K562 (cell line): Measurements from ENCODE around the gene ECI2.

Experiments used
- CEBPB ChIP-seq: fragments of 450-650 bp; IDR thresholded peaks from 2 replicates; pipeline ENCODE4 v1.6.1; 2016; ENCODE audit warnings: missing genetic modification characterization, missing compliant biosample characterization
- CHD1 ChIP-seq: fragments of 200-600 bp; sonication (generic); IDR thresholded peaks from one replicate; pipeline ENCODE4 v1.6.1; 2012; ENCODE audit warnings: mild to moderate bottlenecking, moderate library complexity, low read length, inconsistent platforms
- HLTF ChIP-seq: fragments of 450-650 bp; IDR thresholded peaks from 2 replicates; pipeline ENCODE4 v1.6.1; 2016
- LEF1 ChIP-seq: fragments of 450-650 bp; IDR thresholded peaks from 2 replicates; pipeline ENCODE4 v1.6.1; 2016; ENCODE audit warnings: mild to moderate bottlenecking
- NFYB ChIP-seq: IDR thresholded peaks from 2 replicates; pipeline ENCODE4 v1.6.1; 2011; ENCODE audit warnings: mild to moderate bottlenecking, moderate library complexity; ENCODE audit not compliant: insufficient read length; ENCODE audit errors: extremely low read depth
- SIX5 ChIP-seq, 2 experiments: IDR thresholded peaks; 2 replicates each; pipeline ENCODE4 v1.6.1; 2011; ENCODE audit warnings: low read length in 2 of 2, borderline replicate concordance in 1 of 2, low read depth in 1 of 2, mild to moderate bottlenecking in 1 of 2, moderate library complexity in 1 of 2; ENCODE audit not compliant: insufficient read depth in 1 of 2
- TBP ChIP-seq: optimal IDR thresholded peaks from 2 replicates; pipeline ENCODE3; 2011; ENCODE audit warnings: low read depth, low read length, improper control_type of control experiment
- TF ChIP-seq, protein P1 (sequence below), 2 experiments: fragments of 450-650 bp in 1 of 2; sonication (generic) in 1 of 2; formaldehyde crosslinking in 1 of 2; IDR thresholded peaks in 1 of 2; conservative IDR thresholded peaks in 1 of 2; 2 replicates each; pipeline versions ENCODE4 v1.6.1 to v1.8.1; 2016 to 2023; ENCODE audit warnings: mild to moderate bottlenecking in 2 of 2, moderate library complexity in 2 of 2, inconsistent platforms in 1 of 2, missing genetic modification reagents in 1 of 2
- TF ChIP-seq, protein P2 (sequence below), 2 experiments: IDR thresholded peaks in 1 of 2; conservative IDR thresholded peaks in 1 of 2; 2 replicates each; pipeline ENCODE4 v1.6.1; 2016; ENCODE audit warnings: low read depth in 2 of 2, mild to moderate bottlenecking in 1 of 2, missing compliant biosample characterization in 1 of 2, missing genetic modification characterization in 1 of 2, moderate library complexity in 1 of 2
- TF ChIP-seq, protein P3 (sequence below), 3 experiments: IDR thresholded peaks in 2 of 3; conservative IDR thresholded peaks in 1 of 3; 2 replicates each; pipeline ENCODE4 v1.5.1; 2011 to 2012; ENCODE audit warnings: low read length in 3 of 3, mild to moderate bottlenecking in 3 of 3, control low read depth in 2 of 3, improper control_type of control experiment in 1 of 3, inconsistent platforms in 1 of 3, low read depth in 1 of 3, mixed read lengths in 1 of 3, moderate library complexity in 1 of 3; ENCODE audit not compliant: insufficient read depth in 2 of 3
- TF ChIP-seq, protein P4 (sequence below): sonication (generic); formaldehyde crosslinking; IDR thresholded peaks from 2 replicates; pipeline ENCODE4 v1.8.1; 2023; ENCODE audit warnings: missing genetic modification reagents, mild to moderate bottlenecking, borderline replicate concordance

DNA sequence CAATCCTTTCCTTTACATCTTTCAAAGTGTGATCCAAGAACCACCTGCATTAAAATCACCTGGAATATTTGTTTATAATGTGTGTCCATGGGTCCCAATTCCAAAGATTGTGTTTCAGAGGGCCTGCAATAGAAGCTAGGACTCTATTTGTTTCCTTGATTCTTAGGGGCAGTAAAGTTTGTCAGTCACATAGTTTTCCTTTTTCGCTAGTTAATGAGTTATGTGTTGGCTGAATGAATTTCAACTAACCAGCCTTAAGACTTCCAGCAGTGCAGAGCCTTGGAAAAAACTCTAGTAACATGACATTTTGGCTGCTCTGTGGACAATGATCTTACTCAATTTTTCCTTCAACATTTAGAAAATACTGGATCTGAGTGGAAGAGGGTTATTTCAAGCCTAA is 67.7 kb downstream of the ECI2 start:
- no peak for TF ChIP-seq TBP
- TF ChIP-seq CHD1, result no peak
- TF ChIP-seq LEF1, result no peak
- TF ChIP-seq, protein P1, sequence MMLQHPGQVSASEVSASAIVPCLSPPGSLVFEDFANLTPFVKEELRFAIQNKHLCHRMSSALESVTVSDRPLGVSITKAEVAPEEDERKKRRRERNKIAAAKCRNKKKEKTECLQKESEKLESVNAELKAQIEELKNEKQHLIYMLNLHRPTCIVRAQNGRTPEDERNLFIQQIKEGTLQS (IDR thresholded peaks at IDR 0.05), result no peak
- TF ChIP-seq, protein P1 (CRISPR knock-in tag; conservative IDR thresholded peaks at IDR 0.05), result no peak
- TF ChIP-seq, protein P2, sequence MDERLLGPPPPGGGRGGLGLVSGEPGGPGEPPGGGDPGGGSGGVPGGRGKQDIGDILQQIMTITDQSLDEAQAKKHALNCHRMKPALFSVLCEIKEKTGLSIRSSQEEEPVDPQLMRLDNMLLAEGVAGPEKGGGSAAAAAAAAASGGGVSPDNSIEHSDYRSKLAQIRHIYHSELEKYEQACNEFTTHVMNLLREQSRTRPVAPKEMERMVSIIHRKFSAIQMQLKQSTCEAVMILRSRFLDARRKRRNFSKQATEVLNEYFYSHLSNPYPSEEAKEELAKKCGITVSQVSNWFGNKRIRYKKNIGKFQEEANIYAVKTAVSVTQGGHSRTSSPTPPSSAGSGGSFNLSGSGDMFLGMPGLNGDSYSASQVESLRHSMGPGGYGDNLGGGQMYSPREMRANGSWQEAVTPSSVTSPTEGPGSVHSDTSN (CRISPR knock-in tag; IDR thresholded peaks at IDR 0.05; ENCODE audit: low read depth), result no peak
- TF ChIP-seq, protein P2 (tag; conservative IDR thresholded peaks at IDR 0.05; ENCODE audit: low read depth), result no peak
- TF ChIP-seq, protein P3, sequence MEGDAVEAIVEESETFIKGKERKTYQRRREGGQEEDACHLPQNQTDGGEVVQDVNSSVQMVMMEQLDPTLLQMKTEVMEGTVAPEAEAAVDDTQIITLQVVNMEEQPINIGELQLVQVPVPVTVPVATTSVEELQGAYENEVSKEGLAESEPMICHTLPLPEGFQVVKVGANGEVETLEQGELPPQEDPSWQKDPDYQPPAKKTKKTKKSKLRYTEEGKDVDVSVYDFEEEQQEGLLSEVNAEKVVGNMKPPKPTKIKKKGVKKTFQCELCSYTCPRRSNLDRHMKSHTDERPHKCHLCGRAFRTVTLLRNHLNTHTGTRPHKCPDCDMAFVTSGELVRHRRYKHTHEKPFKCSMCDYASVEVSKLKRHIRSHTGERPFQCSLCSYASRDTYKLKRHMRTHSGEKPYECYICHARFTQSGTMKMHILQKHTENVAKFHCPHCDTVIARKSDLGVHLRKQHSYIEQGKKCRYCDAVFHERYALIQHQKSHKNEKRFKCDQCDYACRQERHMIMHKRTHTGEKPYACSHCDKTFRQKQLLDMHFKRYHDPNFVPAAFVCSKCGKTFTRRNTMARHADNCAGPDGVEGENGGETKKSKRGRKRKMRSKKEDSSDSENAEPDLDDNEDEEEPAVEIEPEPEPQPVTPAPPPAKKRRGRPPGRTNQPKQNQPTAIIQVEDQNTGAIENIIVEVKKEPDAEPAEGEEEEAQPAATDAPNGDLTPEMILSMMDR (IDR thresholded peaks at IDR 0.05 in 2 of 3, conservative IDR thresholded peaks at IDR 0.05 in 1 of 3; ENCODE audit: insufficient read depth in 2 of 3, low read depth in 1 of 3, low read length in 3 of 3), result no peak
- no peak for TF ChIP-seq CEBPB (tag)
- no peak for TF ChIP-seq SIX5 (IDR thresholded peaks at IDR 0.05; ENCODE audit: borderline replicate concordance in 1 of 2, insufficient read depth in 1 of 2, low read depth in 1 of 2, low read length in 2 of 2)
- TF ChIP-seq HLTF, result no peak
- TF ChIP-seq NFYB, result no peak
- TF ChIP-seq, protein P4, sequence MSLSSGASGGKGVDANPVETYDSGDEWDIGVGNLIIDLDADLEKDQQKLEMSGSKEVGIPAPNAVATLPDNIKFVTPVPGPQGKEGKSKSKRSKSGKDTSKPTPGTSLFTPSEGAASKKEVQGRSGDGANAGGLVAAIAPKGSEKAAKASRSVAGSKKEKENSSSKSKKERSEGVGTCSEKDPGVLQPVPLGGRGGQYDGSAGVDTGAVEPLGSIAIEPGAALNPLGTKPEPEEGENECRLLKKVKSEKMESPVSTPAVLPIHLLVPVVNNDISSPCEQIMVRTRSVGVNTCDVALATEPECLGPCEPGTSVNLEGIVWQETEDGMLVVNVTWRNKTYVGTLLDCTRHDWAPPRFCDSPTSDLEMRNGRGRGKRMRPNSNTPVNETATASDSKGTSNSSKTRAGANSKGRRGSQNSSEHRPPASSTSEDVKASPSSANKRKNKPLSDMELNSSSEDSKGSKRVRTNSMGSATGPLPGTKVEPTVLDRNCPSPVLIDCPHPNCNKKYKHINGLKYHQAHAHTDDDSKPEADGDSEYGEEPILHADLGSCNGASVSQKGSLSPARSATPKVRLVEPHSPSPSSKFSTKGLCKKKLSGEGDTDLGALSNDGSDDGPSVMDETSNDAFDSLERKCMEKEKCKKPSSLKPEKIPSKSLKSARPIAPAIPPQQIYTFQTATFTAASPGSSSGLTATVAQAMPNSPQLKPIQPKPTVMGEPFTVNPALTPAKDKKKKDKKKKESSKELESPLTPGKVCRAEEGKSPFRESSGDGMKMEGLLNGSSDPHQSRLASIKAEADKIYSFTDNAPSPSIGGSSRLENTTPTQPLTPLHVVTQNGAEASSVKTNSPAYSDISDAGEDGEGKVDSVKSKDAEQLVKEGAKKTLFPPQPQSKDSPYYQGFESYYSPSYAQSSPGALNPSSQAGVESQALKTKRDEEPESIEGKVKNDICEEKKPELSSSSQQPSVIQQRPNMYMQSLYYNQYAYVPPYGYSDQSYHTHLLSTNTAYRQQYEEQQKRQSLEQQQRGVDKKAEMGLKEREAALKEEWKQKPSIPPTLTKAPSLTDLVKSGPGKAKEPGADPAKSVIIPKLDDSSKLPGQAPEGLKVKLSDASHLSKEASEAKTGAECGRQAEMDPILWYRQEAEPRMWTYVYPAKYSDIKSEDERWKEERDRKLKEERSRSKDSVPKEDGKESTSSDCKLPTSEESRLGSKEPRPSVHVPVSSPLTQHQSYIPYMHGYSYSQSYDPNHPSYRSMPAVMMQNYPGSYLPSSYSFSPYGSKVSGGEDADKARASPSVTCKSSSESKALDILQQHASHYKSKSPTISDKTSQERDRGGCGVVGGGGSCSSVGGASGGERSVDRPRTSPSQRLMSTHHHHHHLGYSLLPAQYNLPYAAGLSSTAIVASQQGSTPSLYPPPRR (CRISPR knock-in tag), result no peak
